ENCODE measurements around the gene CNTD1. TPM values are rescaled to one million over a fixed set of nuclear protein-coding genes. Genes with fewer than 3 reads are reported as not detected.
A peak's percentile ranks its signal among the peaks of the same experiment; 100 is the strongest.

The CNTD1 gene
- total RNA-seq, 2 experiments from 2014 or later: 0.06 TPM; not detected in 1

GRCh38 chr17:42797067-42798007, 1.3 kb upstream of the CNTD1 start:
- TF ChIP-seq EZH2phosphoT487 (IDR thresholded peaks at IDR 0.05; ENCODE audit: borderline replicate concordance, low read depth, low read length): no peak
- no peaks in the 10 kb centered on the region for H3K36me3 ChIP-seq (ENCODE audit: insufficient read depth, low read length)
- H3K4me2 ChIP-seq (ENCODE audit: low read length): peak overlapping the region; percentile 67
- no TSS peak for BruUV-seq (replicated peaks)
- no peak for DNase-seq (ENCODE audit: low spot score)
- no peaks in the 10 kb centered on the region for H3K4me1 ChIP-seq (ENCODE audit: insufficient read depth, low read length, poor library complexity, severe bottlenecking)
- CTCF ChIA-PET (ENCODE audit: unreplicated experiment): no interaction called here
- no peak overlapping the region for H3K27ac ChIP-seq (ENCODE audit: low read depth, low read length, poor library complexity, severe bottlenecking)
- POLR2A ChIA-PET: interaction anchor here (0.6 kb wide), 1 partner anchor 324 kb away, joined by 3 read pairs; no protein-coding TSS in a partner anchor
- H3K79me2 ChIP-seq (ENCODE audit: insufficient read depth, low read depth, low read length): no peaks in the 10 kb centered on the region
- peak overlapping the region; percentile 76 for H3K4me3 ChIP-seq (ENCODE audit: low read depth, low read length, poor library complexity, severe bottlenecking)
- H3K9me3 ChIP-seq (ENCODE audit: low read length): no peaks in the 10 kb centered on the region
- intact Hi-C loops (cut with micrococcal nuclease; ENCODE audit: unreplicated experiment): no loop called here
- H2AFZ ChIP-seq (ENCODE audit: low read length): no peak overlapping the region
- H3K9me2 ChIP-seq (ENCODE audit: insufficient read depth, low read length): no peaks in the 10 kb centered on the region
- H4K20me1 ChIP-seq (ENCODE audit: insufficient read depth, low read length): no peaks in the 10 kb centered on the region

DNA sequence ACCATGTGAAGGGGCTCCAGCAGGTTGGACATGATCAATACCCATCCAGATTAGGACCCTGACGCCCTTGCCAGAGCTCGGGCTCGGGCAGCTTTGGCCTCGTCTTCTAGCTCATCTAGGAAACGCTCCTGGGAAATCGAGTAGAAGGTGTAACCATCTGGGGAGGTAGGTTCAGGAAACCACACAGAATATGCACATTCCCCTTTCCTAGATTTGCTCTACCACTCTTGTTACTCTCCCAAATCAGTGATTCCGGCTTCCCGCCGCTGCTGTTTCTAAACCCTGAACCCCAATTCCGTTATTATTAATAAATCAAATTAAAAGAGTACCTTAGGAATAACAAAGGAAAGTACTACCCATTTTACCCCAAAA, 664 bp upstream of the CNTD1 start:
- CTCF ChIA-PET (ENCODE audit: unreplicated experiment): no interaction called here
- H3K79me2 ChIP-seq (ENCODE audit: insufficient read depth, low read depth, low read length): no peaks in the 10 kb centered on the region
- H3K4me1 ChIP-seq (ENCODE audit: insufficient read depth, low read length, poor library complexity, severe bottlenecking): no peaks in the 10 kb centered on the region
- H3K9me2 ChIP-seq (ENCODE audit: insufficient read depth, low read length): no peaks in the 10 kb centered on the region
- H3K4me2 ChIP-seq (ENCODE audit: low read length): peak overlapping the region; percentile 67
- BruUV-seq (replicated peaks): no TSS peak
- intact Hi-C loops (cut with micrococcal nuclease; ENCODE audit: unreplicated experiment): no loop called here
- no peaks in the 10 kb centered on the region for H3K36me3 ChIP-seq (ENCODE audit: insufficient read depth, low read length)
- H3K4me3 ChIP-seq (ENCODE audit: low read depth, low read length, poor library complexity, severe bottlenecking): peak overlapping the region; percentile 76
- H3K9me3 ChIP-seq (ENCODE audit: low read length): no peaks in the 10 kb centered on the region
- H2AFZ ChIP-seq (ENCODE audit: low read length): peak overlapping the region; percentile 64; the same call in 1 of the 2 replicates
- H3K27ac ChIP-seq (ENCODE audit: low read depth, low read length, poor library complexity, severe bottlenecking): no peak overlapping the region
- no peak for DNase-seq (ENCODE audit: low spot score)
- POLR2A ChIA-PET: interaction anchor here (0.6 to 1.1 kb wide), 2 partner anchors 24 to 325 kb away, joined by 3 read pairs; no protein-coding TSS in a partner anchor
- no peaks in the 10 kb centered on the region for H4K20me1 ChIP-seq (ENCODE audit: insufficient read depth, low read length)
- TF ChIP-seq EZH2phosphoT487 (IDR thresholded peaks at IDR 0.05; ENCODE audit: borderline replicate concordance, low read depth, low read length): no peak

GRCh38 chr17:42803074-42803883, 4.6 kb downstream of the CNTD1 start:
- Histone ChIP-seq H3K4me2 (ENCODE audit: low read length) (no peak overlapping the region), H2AFZ (ENCODE audit: low read length) (no peak overlapping the region), H3K27ac (ENCODE audit: low read depth, low read length, poor library complexity, severe bottlenecking) (no peak overlapping the region), H4K20me1 (ENCODE audit: insufficient read depth, low read length) (no peaks in the 10 kb centered on the region), H3K9me2 (ENCODE audit: insufficient read depth, low read length) (no peaks in the 10 kb centered on the region), H3K9me3 (ENCODE audit: low read length) (no peaks in the 10 kb centered on the region), H3K79me2 (ENCODE audit: insufficient read depth, low read depth, low read length) (no peaks in the 10 kb centered on the region), H3K4me1 (ENCODE audit: insufficient read depth, low read length, poor library complexity, severe bottlenecking) (no peaks in the 10 kb centered on the region), H3K4me3 (ENCODE audit: low read depth, low read length, poor library complexity, severe bottlenecking) (no peak overlapping the region), H3K36me3 (ENCODE audit: insufficient read depth, low read length) (no peaks in the 10 kb centered on the region)
- no peak for TF ChIP-seq CTCF (conservative IDR thresholded peaks at IDR 0.05; ENCODE audit: low read length)
- no peak for TF ChIP-seq EZH2phosphoT487 (IDR thresholded peaks at IDR 0.05; ENCODE audit: borderline replicate concordance, low read depth, low read length)
- no TSS peak for BruUV-seq (replicated peaks)
- CTCF ChIA-PET (ENCODE audit: unreplicated experiment): interaction anchor here (0.6 kb wide), 1 partner anchor 13 kb away, joined by 3 read pairs; no protein-coding TSS in a partner anchor
- POLR2A ChIA-PET: no interaction called here
- DNase-seq (ENCODE audit: low spot score): no peak
- intact Hi-C loops (cut with micrococcal nuclease; ENCODE audit: unreplicated experiment): no loop called here

Data from OCI-LY7 (cell line).